ENCODE results near the gene HRH1.
"Not testable (repeated sequence)": the region's sequence is repeated elsewhere in the genome, so short reads cannot be mapped to it uniquely, and the experiment has no call there.

The HRH1 gene

GRCh38 chr3:11201251-11202019, 47.1 kb downstream of the HRH1 start:
- no peak for TF ChIP-seq CTCF (IDR thresholded peaks at IDR 0.05; ENCODE audit: control insufficient read depth, insufficient read depth, low read depth, low read length, missing control alignments)
- no peak for DNase-seq (ENCODE audit: low read depth)
- H3K4me3 ChIP-seq (ENCODE audit: control insufficient read depth, low read depth, low read length) = no peak overlapping the region

GRCh38 chr3:11203961-11204360, 49.7 kb downstream of the HRH1 start:
- H3K4me3 ChIP-seq (ENCODE audit: control insufficient read depth, low read depth, low read length) = no peak overlapping the region
- no peak for DNase-seq (ENCODE audit: low read depth)
- TF ChIP-seq CTCF (IDR thresholded peaks at IDR 0.05; ENCODE audit: control insufficient read depth, insufficient read depth, low read depth, low read length, missing control alignments) = no peak

- TF ChIP-seq CTCF (IDR thresholded peaks at IDR 0.05; ENCODE audit: control insufficient read depth, insufficient read depth, low read depth, low read length, missing control alignments) = no peak
- DNase-seq (ENCODE audit: low read depth) = no peak
- no peak overlapping the region for H3K4me3 ChIP-seq (ENCODE audit: control insufficient read depth, low read depth, low read length)
These were observed 50.5 kb downstream of the HRH1 start for GRCh38 chr3:11204697-11205348.

- DNase-seq (ENCODE audit: low read depth); H3K4me3 ChIP-seq (ENCODE audit: control insufficient read depth, low read depth, low read length): not testable (repeated sequence)
- peak; percentile 38 for TF ChIP-seq CTCF (IDR thresholded peaks at IDR 0.05; ENCODE audit: control insufficient read depth, insufficient read depth, low read depth, low read length, missing control alignments)
These were observed 51.6 kb downstream of the HRH1 start for GRCh38 chr3:11205881-11206280.

GRCh38 chr3:11206316-11206715, 52.0 kb downstream of the HRH1 start:
- no peak overlapping the region for H3K4me3 ChIP-seq (ENCODE audit: control insufficient read depth, low read depth, low read length)
- no peak for TF ChIP-seq CTCF (IDR thresholded peaks at IDR 0.05; ENCODE audit: control insufficient read depth, insufficient read depth, low read depth, low read length, missing control alignments)
- DNase-seq (ENCODE audit: low read depth) = no peak

GRCh38 chr3:11206953-11207352, 52.7 kb downstream of the HRH1 start:
- TF ChIP-seq CTCF (IDR thresholded peaks at IDR 0.05; ENCODE audit: control insufficient read depth, insufficient read depth, low read depth, low read length, missing control alignments) = no peak
- H3K4me3 ChIP-seq (ENCODE audit: control insufficient read depth, low read depth, low read length) = no peak overlapping the region
- DNase-seq (ENCODE audit: low read depth) = no peak
